Germinal center (tissue), 1 donor: ENCODE results near the gene KCNJ2.

Experiments
- DNase-seq: peaks from one replicate; pipeline ENCODE4 v3.0.0; 2012; ENCODE audit warnings: mixed read lengths, low spot score

The KCNJ2 gene

DNA sequence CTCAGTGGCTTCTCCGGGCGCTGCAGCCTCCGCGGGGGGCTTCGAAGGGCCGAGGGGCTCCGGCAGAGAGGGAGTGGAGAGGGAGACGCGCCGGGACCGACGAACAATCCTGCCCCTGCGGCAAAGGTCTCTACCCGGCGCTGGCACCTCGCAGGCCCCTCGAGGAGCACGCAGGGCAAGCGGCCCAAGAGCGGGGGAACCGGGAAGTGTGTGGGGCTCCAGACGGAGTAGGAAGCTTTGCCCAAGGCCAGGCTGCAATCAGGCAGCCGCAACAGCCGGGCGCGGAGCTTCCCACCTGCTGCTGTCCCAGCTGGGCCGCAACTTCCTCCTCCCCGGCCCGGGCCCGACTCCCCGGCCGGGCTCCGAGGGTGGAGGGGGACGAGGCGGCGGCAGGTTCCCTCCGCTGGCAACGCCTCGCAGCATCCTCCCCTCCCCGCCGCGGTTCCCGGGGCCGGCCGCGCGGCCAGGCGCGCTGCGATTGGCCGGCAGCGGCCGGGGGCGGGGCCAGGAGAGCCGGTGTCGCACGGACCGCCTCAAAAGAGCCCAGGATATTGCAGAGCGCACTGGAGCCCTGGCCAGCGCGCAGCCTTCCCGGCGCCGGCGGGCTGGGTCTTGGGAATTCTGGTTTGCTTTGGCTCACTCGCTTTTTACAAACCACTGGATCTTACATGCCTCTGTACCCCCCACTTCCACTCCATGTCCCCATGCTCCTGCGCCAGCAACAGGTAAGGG, at the start of gene KCNJ2:
KCNJ2 (plus strand) TSS at position 556 of the 732 bp plus-strand sequence. CDS start 5,508 bp downstream, outside the sequence.
- peak; percentile 90 for DNase-seq

DNA sequence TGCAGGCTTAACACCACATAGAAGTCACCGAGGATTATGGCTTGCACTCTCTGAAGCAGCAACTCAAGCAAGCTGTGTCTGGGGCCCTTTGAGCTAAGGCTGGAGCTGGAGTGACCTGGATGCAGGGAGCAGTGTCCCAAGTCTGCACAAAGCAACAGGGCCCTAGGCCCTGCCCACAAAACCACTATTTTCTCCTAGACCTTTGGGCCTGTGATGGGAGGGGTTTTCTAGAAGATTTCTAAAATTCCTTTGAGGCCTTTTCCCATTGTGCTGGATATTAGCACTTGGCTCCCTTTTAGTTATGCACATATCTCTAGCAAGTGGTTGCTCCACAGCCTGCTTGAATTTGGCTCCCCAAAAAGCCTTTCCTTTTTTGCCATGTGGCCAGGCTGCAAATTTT, 49.8 kb upstream of the KCNJ2 start:
- no peak for DNase-seq

DNA sequence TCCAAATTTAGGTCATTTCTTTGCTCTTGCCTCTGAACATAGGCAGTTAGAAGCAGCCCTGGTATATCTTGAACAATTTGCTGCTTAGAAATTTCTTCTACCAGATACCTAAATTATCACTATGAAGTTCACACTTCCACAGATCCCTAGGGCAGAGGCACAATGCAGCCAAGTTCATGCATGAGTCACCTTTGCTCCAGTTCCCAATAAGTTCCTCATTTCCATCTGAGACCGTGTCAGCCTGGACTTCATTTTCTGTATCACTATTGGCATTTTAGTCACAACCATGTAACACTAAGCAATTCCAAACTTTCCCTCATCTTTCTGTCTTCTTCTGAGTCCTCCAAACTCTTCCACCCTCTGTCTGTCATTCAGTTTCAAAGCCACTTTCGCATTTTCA, 49.3 kb upstream of the KCNJ2 start:
- no peak for DNase-seq

DNA sequence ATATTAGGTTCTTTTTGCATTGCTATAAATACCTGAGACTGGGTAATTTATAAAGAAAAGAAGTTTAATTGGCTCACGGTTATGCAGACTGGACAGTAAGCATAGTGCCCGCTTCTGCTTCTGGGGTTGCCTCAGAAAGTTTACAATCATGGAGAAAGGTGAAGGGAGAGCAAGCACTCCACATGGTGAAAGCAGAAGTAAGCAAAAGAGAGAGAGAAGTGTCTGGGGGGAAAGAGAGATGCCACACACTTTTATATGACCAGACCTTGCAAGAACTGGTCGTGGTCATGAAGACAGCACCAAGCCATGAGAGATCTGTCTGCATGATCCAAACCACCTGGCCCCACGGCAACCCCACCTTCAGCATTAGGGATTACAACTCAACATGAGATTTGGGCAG, 48.9 kb upstream of the KCNJ2 start:
- DNase-seq, result no peak

DNA sequence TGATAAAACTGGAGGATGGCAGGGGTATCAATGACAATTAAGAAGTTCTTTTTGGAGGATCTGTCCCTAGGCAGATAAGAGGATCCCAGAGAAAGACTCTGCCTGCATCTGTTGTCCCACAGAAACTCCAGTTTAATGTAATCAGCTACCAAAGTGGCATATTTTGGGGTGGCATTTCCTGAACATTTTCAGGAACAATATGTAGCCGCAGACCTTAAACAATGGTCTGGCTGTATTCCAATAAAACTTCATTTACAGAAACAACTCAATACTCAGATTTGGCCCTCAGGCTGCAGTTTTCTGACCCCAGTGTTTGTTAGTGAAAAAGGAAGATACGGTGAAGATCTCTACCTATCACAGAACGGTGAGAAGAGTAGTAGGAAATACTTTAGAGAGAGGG, 48.2 kb upstream of the KCNJ2 start:
- DNase-seq, result no peak

DNA sequence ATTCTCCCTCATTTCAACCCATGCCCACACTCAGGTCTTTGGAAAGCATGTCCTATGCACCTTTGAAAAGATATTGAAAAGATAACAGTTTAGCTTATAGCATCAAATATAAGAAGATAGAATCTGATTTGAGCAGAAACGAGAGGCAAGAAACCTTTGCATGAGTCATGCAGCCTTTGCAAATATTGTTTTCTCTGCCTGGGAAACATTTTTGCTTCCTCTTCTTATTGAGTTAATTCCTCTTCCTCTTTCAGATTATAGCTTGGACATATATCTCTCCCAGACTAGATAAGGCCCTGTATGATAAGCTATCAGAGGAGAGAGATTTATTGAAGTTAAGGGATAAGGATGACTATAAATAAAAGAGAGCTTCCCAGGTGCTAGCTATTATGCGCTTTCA, 46.1 kb upstream of the KCNJ2 start:
- DNase-seq, result no peak

DNA sequence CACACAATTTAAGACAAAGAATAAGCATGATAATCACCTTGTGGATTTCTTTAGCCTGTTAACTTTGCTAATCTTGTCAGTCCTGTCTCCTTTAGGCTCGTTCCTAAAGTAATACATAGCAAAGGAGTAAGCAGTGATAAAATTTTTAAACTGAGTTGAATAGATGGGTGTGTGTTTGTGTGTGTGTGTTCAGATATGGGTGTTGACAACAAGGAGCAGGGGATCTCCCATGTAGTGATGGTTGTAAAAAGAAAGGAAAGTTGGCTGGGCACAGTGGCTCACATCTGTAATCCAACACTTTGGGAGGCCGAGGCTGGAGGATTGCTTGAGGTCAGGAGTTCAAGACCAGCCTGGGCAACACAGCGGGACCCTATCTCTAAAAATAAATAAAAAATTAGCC, 44.6 kb upstream of the KCNJ2 start:
- DNase-seq, result no peak

DNA sequence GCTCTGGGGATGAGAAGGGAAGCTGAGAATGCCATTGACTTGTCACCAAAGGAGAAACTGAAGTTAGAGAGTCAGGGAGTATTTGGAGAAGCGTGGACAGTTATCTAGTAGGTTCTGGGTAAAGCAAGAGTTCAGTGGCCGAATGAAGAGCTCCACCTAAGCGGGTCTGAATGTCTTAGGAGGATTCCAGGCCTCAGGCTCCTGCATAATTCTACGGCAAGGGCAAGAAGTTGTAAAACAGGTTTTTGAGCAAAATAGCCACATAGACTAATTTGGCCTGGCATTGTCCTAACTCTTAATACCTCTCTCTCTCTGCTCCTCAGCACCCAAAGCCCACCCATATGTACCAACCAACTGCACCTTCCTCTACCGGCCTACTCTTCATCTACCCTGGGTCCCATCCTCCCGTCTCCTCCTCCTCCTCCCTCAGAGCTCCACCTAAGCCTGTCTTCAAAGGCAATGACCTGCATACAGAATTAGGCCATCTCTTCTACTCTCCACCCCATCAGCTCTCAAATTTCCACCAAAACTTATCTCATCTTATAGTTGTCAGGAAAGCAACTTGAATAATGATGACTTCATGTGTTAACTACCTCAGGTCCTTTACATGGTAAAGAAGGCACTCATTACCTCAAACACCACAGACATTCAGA, 42.0 kb upstream of the KCNJ2 start:
- DNase-seq, result no peak

DNA sequence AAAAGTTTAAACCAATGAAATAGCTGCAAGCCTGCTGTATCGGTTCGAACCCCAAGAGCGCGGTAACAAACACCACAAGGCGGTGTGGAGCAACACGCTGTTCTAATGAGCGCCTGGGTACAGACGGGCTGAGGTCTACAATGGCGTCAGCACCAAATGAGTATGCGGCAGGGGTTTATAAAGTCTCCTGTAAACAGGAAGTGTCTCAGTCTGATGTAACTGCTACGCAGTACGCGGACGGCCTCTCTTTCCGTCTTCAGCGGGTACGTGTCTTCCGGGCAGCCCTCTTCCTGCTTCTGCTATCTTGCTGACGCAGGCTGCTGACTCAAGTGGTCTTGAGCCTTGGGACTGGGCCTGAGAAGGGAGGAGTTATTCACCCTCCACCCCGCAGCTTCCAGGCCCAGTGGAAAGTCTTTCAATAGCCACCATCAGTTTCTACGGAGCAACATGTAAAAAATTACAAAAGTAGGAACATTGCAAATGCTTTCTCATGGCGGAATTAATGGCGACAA, 40.5 kb upstream of the KCNJ2 start:
- no peak for DNase-seq

DNA sequence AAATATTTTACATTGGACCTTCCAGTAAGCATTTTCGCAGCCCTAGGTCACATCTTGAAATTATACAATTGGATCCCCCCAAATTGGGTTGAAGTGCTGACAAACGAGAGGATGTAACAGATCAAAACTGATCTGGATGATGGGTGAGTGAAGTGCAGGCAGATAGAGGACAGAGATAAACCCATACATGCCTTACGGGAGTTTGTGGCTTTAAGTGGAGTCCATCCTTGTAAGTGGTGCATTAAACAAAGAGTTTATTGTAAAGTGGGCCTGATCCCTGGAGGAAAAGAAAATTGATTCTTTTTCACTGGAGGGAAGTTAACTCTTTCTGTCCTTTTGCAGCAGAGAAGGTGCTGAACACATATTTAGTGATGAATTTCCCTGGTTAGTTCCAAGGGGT, 39.0 kb upstream of the KCNJ2 start:
- no peak for DNase-seq

DNA sequence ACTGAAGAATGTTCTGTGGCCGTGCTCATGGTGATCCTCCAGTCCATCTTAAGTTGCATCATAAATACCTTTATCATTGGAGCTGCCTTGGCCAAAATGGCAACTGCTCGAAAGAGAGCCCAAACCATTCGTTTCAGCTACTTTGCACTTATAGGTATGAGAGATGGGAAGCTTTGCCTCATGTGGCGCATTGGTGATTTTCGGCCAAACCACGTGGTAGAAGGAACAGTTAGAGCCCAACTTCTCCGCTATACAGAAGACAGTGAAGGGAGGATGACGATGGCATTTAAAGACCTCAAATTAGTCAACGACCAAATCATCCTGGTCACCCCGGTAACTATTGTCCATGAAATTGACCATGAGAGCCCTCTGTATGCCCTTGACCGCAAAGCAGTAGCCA, 36.8 kb upstream of the KCNJ2 start:
- no peak for DNase-seq

DNA sequence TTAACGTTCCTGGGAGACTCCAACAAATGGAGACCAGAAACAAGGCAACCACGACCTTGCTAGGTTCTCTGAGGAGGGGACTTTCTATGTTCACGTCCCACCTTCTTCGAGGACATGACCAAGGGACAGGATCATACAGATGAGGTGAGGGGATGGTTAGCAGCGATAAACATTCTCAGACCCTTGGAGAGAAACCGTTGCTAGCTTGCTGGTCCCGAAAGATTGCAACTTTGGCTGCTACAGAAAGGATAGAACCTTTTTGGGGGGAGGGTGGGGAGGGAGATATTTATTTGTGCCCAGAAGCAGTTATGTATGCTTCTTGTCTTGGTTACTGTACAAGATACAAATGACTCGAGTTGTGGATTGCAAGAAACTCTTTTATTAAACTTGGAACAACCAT, 35.3 kb upstream of the KCNJ2 start:
- DNase-seq, result no peak

DNA sequence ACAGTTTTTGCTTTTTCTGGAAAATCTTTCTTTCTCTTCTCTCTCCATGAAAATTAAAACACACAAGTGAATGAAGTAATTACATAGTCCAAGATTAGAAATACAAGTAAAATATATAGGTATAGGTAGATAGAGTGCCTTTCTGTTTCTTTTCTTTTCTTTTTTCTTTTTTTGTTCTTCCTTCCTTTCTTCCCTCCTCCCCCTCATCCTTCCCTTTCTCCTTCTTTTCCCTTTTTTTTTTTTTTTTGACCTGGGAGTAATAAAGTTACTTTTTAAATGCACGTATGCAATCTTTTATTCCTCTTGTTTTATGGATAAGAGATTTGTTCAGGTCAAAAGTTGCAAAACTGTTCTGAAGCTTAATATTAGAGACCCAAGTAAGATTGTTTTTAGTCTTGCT, 34.6 kb upstream of the KCNJ2 start:
- no peak for DNase-seq

DNA sequence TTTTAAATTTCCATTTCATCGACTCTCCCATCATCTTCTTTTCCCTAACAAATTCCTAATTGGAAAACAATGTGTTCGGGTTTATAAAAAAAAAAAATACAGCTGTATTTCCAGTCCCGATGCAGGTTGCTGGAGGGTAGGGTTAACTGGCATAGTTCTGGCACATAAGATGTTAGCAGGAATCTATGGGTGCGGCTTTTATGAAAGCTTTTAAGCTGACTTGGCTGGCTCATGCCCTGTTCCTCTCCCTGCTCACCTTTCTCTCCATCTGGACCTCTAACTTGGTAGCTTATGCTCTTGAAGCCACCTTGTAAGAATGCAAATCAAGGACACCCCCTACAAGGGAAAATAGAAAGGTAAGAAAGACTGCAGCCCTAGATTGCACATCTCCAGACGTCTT, 33.2 kb upstream of the KCNJ2 start:
- DNase-seq, result no peak

DNA sequence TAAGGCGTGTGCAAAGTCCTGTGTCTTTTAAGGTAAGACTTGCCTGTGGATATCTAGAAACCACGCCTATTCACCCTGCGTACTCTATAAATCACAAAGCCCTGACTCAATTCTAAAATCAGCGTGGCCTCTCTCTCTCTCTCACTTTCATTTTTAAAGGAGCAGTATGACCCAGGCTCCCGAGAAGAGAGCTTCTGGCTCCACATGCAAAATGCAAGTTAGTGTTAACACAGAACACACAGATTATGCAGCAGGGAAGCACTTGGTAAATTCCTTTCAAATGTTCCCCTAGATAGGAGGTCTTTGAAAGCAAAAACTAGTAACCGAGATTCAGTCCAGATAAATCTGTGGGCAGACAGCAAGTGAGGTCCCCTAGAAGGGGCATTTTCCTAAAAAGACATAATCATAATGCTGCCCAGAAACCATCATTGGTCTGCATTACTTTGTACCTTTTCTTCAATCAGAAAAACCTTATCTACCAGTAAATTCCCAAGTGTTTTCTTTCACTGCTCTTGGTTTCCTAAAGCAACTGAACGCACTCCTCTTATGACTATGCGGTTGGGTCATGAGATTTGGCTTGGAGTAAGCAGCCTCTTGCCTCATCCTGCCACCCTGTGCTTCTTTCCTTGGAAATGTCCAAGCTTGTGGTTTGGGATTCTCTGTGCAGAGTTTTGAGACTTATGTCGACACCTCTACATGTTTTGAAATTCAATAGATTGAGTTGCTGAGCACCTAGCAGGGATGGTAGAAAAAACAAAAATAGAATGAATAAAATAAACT, 31.7 kb upstream of the KCNJ2 start:
- DNase-seq, result peak; percentile 20

DNA sequence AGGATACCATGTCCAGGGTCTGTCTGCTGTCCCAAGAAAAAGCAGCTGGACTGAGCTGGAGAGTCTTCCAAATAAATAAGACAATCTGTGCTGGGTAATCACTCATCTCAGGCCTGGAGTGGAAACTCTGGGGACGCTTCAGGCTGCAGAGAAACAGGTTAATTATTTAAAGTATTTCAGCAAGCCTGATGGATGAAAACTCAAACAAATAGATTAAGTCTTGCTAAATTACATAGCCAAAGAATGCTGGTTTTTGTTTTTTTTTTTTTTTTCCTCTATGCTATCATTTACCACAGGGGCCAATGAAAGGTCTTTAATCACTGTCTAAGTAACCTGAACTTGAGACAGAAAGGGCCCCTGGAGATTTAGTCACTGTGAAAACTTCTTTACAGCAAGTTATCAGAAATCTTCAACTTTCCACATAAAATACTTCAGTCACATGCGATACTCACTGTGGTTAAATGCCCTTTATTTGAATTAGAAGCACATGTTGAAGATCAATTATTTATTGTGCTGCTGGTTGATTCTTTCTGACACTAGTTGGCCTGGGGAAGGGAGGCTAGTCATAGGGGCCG, 31.0 kb upstream of the KCNJ2 start:
- DNase-seq, result no peak

DNA sequence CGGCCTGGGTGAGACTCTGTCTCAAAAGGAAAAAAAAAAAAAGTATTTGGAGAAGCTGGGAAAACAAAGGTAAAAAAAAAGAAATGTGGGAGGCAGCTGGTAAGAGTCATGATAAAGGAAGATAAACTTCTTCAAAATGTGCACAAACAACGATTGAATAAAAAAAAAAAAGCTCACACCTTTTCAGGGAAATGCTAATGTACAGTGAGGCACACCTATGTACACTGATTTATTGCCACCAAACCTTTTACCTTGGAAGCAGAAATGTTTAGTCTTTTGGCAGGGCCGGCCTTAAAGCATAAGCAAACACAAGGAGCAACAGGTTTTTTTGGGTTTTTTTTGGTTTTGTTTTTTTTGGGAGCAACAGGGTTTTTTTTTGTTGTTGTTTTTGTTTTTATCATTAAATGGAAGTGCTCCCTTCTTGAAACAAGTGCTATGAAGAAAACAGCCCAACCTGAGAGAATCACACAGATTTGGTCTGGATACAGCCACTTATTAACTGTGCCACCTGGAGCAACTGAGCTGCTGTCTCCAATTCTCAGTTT, 29.8 kb upstream of the KCNJ2 start:
- no peak for DNase-seq

DNA sequence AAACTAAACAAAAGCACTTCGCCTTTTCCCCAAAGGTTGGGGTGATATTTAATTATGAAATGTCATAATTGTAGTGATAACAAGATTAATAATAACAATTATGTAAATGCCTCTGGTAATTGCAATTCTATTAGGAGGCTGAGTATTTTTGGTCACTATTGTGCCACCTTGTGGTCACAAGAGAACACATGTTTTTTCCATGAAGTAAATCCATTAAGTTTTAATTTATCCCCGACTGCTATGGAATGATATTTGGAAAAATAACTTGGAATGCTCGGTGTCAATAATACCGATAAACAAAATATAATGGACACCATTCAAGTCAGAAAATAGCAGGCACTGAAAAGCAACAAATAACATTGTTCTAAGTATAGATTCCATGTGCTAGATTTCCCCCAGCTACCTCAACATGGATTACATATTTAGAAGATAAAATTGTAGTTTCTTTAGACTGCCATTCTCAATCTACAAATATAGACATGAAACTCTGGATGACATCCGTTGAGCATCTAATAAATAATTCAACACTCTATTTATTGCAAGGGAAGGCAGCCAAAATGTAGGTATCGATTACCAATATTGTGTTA, 25.0 kb upstream of the KCNJ2 start:
- DNase-seq, result no peak

DNA sequence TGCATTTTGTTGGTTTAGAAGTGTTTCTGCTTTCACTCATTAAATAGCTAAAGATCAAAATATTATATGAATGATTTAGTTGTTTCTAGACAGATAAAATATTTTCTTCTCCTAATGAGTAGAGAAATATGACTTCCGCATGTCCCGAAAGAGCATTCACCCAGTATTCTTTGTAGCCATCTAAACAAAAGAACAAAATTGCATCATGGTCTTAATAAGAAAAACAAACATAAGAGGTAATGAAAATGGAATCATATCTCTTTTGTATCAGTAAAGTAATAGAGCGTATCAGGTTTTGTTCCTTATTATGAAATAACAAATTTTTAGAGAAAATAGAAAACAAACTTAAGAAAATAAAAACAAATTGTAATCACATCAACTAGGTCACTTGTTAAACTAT, 16.1 kb upstream of the KCNJ2 start:
- no peak for DNase-seq

DNA sequence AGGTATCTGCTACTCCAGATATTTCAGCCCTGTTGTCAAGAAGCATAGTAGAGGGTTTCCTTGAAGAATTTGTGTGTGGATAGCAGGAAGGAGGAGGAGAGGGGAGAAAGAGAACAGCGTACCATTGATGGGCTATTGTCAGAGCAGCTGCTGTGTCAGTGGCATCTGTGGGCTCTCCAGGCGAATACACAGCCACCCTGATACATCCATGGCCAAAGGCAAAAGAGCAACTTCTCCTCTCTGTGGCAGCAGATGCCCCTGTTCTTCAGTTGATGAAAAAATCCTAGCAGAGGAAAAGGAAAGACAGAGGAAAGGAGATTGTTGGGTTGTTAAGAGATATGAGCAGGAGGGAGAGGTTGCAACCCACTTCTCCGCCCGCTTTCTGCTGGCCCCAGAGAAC, 12.2 kb upstream of the KCNJ2 start:
- DNase-seq, result no peak

DNA sequence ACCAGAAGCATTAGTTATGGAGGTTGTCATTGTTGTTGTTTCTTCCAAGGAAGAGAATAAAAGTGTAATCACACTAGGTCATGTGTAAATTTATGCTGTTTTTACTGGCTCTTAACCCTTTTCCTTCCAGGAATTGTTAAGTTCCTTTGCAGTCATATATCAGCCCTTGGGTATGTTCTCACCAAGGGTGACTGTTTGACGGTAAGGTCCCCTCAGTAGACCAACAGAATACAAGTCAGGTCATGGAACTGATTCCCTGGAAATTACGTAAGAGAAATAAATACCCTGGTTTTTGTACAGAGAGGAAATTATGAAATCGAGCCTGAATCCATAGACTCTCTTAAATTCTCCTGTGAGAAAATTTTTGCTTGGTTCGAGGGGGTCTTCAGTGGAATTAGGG, 11.2 kb upstream of the KCNJ2 start:
- no peak for DNase-seq

DNA sequence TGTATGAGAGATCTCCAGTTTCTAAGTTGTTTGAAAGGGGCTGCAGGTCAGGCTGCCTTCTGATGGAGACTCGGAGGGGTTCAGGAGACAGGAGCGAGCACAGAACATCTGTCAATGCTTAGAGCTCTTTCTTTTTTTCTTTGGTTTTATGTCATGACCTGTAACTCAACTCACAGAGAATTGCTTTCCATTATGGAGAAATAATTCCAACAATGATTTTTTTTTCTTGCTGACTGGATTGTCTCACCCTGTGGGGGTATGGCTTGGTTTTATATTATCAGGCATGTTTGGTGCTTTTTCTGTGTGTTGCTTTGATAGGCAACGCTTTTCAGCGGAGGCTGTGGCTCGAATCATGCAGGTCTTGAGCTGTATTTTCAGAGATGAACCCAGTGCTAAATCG, 10.7 kb upstream of the KCNJ2 start:
- DNase-seq, result no peak
